Posterior vena cava (tissue), 2 donors: ENCODE data around the gene RHBDD1. TPM values are rescaled to one million over a fixed set of nuclear protein-coding genes. Genes with fewer than 3 reads are reported as not detected.

Experiments
- DNase-seq: peaks from one replicate; pipeline ENCODE4 v3.0.0-alpha.2; 2020; ENCODE audit warnings: low spot score
- intact Hi-C, 2 donors: fragments of 100-400 bp; cut with DNase I; formaldehyde crosslinking; loops; one replicate each; pipeline versions ENCODE4 v1.14.1 to v1.14.2; 2022 to 2023
- total RNA-seq, 2 donors: library from RNA; stranded (reverse); fragmentation: NEBNext Ultra II Directional; extraction: Animal tissue kit (Norgen Biotek cat#: 25700); gene quantifications; one replicate each; pipeline ENCODE4 v1.2.1, GENCODE V29; 2021
- donor health status: DM: yes; HTN: yes; CAD: no.
- donor health status: DM: yes; HTN: yes; CAD: no.

The RHBDD1 gene
- total RNA-seq, 2 donors from 2014 or later: 39.3 to 40.5 TPM

DNA sequence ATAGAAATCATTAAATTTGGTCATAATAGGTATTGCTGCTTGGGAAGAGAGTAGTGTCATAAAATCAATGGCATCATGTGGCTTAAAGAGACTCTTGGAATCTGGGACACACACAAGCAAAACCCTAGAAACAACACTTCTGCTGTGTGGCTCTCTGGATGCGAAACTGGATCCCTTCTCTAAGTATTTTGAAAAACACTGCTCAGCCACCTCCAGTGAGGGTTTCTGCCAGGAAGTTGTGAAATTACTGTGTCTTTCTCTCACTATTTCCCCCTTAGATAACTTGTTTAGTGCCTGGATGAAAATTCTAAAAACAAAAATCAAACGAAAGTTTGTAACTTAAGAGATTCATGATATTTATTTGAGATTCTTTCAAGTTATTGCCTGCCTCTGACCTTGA lies 163.8 kb downstream of the RHBDD1 start:
- DNase-seq: no peak
- intact Hi-C loops: no loop called here

DNA sequence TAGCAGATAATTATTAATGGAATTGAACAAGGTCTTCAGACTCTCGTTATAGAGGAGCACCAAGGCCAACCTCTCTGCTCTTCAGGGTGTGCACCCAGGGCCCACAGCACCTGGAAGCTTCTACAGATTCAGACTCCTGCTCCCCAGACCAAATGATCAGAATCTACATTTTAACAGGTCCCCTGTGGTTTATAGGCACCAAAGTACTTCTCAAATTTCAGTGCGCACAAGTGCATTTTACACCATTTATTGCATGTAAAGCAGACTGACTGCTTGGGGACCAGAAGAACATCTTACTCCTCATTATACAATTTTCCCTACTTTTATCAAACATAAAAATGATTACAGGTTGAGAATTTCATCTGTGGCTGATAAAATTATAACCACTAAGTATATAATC lies 164.3 kb downstream of the RHBDD1 start:
- DNase-seq: no peak
- intact Hi-C loops: no loop called here

- intact Hi-C loops: no loop called here
- DNase-seq: no peak
Measured at GRCh38 chr2:227004482-227004881, 168.6 kb downstream of the RHBDD1 start.

DNA sequence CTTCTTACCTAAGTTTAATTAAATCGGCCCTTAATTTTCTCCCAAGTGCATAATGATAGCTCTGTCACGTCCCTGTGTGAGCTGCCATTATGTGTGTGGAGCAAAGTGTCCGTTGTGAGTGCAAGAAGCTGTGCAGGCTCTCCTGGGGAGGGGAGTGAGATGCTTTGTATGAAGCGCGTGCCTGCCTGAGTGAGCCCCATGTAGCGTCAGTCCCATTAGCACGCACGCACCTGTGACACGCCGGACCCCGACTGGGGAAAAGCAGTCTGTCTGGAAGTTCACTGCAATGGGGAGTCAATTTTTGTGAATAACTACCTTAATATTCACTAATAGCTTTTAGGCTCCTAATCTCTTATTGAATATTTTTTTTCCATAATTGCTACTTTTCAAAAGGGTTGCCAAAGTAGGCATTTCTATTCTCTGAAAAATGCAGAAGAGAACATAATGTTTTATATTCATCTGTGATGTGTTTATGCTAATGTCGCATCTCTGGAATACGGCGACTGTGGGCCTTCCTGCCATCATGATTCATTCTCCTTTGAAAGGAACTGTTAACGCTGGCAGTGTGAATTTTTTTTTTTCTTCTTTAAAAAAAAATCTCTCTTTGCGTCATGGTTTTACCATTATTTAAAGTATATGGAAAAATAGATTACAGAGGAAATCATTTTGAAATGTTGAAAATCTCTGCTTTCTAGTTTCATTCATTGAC lies 170.5 kb downstream of the RHBDD1 start:
- intact Hi-C loops: no loop called here
- no peak for DNase-seq

GRCh38 chr2:227007148-227007547 lies 171.3 kb downstream of the RHBDD1 start:
- no peak for DNase-seq
- intact Hi-C loops: no loop called here

DNA sequence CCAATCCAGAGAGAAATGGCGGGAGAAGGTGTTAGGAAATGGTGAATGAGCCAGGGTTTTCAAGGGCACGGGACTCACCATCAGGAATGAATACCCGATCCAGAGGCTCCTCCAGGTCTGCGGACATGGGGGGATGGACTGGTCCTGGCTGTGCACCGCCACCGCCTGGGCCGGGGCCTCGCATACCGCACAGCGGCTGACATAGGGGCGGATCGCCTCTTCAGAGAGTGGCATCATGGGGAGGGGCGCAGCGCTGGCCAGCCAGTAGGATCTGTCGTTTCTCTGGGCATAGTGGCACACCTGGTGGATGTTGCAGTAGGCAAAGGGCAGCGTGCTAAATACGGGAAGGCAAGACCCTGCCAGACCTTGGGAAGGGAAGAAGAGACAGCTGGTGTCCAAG lies 172.1 kb downstream of the RHBDD1 start:
- intact Hi-C loops: no loop called here
- no peak for DNase-seq

- DNase-seq: no peak
- intact Hi-C loops: no loop called here
Measured at GRCh38 chr2:227010433-227010832, 174.6 kb downstream of the RHBDD1 start.

DNA sequence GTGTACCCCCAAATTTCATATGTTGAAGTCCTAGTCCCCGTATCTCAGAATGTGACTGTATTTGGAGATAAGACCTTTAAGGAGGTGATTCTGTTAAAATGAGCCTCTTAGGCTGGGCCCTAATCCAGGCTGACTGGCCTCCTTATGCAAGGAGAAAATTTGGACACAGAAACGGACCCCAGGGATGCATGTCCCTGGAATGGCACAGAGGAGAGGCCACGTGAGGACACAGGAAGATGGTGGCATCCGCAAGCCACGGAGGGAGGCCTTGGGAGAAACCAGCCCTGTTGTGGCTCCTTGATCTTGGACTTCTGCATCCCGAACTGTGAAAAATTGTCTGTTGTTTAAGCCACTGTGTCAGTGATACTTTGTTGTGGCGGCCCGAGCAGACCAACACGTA lies 177.5 kb downstream of the RHBDD1 start:
- intact Hi-C loops: no loop called here
- no peak for DNase-seq

- intact Hi-C loops: no loop called here
- no peak for DNase-seq
Measured at GRCh38 chr2:227013881-227014280, 178.0 kb downstream of the RHBDD1 start.

DNA sequence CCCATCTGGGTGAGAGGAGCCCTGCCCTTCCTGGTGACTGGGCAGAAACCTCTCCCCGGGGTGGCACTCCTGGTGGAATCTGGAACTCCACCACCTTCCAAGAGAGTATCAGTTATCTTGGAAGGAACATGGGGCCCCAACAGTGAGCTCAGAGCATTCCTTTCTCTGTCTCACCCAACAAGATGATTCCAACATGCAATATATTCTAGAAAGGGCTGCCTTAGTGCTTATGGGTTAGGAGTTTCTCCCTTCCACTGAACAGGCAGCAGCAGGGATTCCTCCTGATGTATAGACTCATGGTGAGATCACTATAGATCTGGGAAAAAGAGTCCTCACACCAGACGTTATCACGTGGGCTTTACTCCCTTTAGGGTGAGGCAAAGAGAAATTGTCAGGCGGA lies 181.0 kb downstream of the RHBDD1 start:
- intact Hi-C loops: no loop called here
- DNase-seq: no peak

GRCh38 chr2:227020416-227020815 lies 184.6 kb downstream of the RHBDD1 start:
- intact Hi-C loops: no loop called here
- DNase-seq: no peak

- intact Hi-C loops: no loop called here
- no peak for DNase-seq
Measured at GRCh38 chr2:227022608-227023007, 186.8 kb downstream of the RHBDD1 start.

- no peak for DNase-seq
- intact Hi-C loops: no loop called here
Measured at GRCh38 chr2:227025510-227025909, 189.7 kb downstream of the RHBDD1 start.

DNA sequence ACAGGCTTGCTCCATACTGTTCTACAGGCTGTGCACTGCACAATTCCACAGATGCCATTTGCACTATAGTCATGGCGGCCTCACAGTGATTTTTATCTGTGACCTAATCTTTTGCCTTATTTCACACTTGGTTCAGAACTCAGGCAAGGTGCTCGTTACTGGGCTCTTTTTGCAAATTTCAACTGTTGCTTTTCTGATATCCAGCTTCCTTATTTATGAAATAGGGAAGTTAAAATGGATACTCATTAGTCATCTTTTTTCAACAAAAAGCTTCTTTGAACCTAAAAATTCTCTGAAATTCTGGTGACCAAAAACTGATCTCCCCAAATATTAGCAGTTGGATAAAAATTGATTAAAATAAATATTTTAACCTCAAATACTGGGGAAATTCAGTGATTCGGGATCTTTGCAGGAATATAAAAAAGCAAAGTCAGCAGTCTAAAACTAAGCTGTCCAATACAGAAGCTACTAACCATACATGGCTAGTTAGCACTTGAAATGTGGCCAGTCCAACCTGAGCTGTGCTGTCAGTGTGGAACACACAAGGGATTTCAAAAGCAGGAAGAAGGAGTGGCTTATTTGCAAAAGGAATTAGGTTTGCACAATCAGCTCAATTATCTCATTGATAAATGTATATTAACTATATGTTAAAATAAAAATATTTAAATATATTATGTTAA lies 193.7 kb downstream of the RHBDD1 start:
- intact Hi-C loops: no loop called here
- DNase-seq: no peak

DNA sequence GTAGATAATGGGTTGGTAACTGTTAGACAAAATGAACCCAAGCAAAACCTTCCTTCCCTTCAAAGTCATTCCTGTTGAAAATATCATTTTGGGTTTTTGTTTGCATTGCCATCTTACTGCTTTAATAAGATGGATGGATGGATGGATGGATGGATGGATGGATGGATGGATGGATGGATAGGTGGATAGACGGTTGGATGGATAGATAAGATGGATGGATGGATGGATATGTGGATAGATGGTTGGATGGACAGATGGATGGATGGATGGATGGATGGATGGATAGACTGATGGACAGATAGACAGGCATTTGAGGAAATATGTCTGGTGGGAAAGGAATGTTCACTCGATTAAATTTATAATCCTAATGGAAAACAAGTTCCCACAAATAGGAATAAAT lies 194.9 kb downstream of the RHBDD1 start:
- intact Hi-C loops: no loop called here
- no peak for DNase-seq

GRCh38 chr2:227031379-227031778 lies 195.5 kb downstream of the RHBDD1 start:
- intact Hi-C loops: no loop called here
- DNase-seq: no peak

DNA sequence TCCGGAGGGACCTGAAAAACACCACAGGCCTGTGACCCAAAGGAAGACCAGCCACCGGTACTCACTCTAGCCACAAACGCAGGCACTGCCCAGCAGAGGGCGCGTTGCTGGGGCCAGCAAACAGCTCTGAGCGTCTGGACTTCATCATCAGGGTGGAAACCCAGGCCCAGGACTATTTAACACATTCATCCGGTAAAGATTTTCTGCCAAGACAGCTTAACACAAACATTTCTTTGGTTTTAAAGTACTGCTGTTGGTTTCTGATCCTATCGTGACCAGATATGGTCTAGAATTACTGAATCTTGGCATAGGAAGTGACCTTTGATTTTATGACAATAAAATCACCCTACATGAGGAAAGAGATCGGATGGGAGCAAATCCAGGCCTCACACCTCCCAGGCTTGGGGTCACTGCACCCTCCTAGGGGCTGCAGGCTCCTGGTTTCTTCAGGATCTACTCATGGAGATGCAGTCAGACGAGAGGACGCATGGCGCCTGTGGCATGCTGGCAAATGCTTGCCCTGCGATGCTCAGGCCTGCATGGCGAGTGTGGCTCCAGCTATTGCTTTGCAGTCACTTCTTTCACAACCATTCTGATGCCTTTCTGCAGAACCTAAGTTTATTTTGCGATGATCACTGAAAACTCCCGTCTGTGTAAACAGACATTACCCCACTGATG lies 197.8 kb downstream of the RHBDD1 start:
- intact Hi-C loops: no loop called here
- no peak for DNase-seq

DNA sequence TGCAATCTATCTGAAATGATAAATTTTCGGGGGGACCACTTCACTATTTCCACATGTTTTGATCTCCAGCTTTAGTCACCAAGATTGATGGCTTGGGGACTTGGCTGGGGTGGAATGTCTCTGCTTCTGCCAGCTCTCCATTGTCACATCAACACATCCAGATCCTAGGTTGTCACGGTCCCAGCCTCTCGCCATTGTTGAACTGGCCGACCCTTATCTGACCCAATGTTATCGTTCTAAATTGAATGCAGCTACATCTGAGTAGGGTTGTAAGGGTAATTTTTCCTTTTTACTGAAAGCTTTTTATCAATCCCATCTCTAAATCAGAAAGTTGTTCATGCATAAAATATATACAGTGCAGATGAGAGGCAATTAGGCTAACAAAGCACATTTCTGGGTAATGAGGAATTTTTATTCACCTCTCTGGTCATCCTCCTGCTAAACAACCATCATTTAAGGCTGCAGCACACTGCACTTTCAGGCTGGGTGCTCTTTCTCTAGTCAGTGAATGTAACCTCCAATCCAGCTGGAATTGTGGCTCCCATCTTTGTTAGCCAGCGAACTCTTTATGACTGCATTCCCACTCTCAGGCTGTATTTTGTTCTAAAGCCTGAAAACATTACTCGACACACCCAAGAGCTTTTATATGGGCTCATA lies 200.0 kb downstream of the RHBDD1 start:
- intact Hi-C loops: no loop called here
- DNase-seq: no peak

DNA sequence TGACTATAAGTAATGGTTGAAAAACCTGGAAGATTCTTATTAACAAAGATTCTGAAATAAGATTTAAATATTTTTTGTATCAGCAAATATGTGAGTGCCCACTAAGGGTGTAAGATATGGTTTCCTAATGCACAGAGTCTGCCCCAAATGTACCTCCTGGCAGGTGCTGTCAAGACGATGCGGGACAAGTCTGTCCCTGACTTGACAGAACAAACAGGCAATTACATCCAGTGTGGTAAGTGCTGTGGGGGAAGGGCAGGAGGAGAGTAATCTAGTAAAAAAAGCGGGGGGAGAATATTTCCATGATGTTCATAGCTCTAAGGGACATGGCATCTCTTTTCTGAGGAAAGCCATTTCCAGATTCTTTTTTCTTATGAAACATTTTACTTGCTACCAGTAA lies 200.7 kb downstream of the RHBDD1 start:
- intact Hi-C loops: no loop called here
- no peak for DNase-seq

DNA sequence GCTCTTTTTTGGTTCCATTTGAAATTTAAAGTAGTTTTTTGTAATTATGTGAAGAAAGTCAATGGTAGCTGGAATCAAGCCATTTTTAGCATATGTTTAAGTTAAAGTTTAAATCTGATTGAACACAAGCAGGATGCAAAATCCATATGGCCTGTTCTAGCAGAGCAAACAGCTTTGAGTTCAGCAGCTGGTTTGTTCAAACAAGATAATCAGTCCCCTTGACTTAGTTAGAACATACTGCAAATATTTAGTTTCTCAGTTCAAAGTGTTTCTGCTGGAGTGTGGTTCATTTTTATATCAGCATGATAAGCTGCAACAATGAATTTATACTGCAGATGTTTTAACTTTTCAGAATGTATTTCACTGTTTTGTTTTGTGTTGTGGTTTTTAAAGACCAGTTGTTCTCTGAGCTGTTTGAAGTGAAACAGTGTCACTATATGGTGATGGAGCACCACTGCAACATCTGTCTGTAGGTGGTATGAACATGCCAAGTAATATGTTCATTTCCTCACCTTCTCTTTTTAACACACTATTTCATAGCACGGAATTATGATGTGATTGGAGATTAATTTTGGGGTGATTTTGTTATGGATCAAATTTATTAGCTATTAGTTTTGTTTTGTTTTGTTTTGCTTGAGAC lies 202.8 kb downstream of the RHBDD1 start:
- no peak for DNase-seq
- intact Hi-C loops: no loop called here
